ENCODE data around the gene EFEMP1.

The EFEMP1 gene

GRCh38 chr2:55894720-55895119 lies 28.9 kb downstream of the EFEMP1 start:
- no peak for DNase-seq

- DNase-seq = no peak
Observed at GRCh38 chr2:55891671-55892094, 31.9 kb downstream of the EFEMP1 start.

- DNase-seq = no peak
Observed at GRCh38 chr2:55888936-55889335, 34.6 kb downstream of the EFEMP1 start.

GRCh38 chr2:55887901-55888624 lies 35.5 kb downstream of the EFEMP1 start:
- no peak for DNase-seq

GRCh38 chr2:55887351-55887750 lies 36.2 kb downstream of the EFEMP1 start:
- no peak for DNase-seq

- DNase-seq = no peak
Observed at GRCh38 chr2:55885944-55886281, 37.7 kb downstream of the EFEMP1 start.

- no peak for DNase-seq
Observed at GRCh38 chr2:55885127-55885943, 38.2 kb downstream of the EFEMP1 start.

GRCh38 chr2:55883829-55884228 lies 39.8 kb downstream of the EFEMP1 start:
- DNase-seq = no peak

GRCh38 chr2:55883357-55883756 lies 40.2 kb downstream of the EFEMP1 start:
- DNase-seq = no peak

- no peak for DNase-seq
Observed at GRCh38 chr2:55882954-55883353, 40.6 kb downstream of the EFEMP1 start.

- DNase-seq = no peak
Observed at GRCh38 chr2:55880416-55881143, 43.0 kb downstream of the EFEMP1 start.

- no peak for DNase-seq
Observed at GRCh38 chr2:55879976-55880375, 43.6 kb downstream of the EFEMP1 start.

- DNase-seq = no peak
Observed at GRCh38 chr2:55877087-55877436, 46.5 kb downstream of the EFEMP1 start.

- no peak for DNase-seq
Observed at GRCh38 chr2:55876429-55877086, 47.0 kb downstream of the EFEMP1 start.

GRCh38 chr2:55875434-55876135 lies 48.0 kb downstream of the EFEMP1 start:
- DNase-seq = no peak

- DNase-seq = no peak
Observed at GRCh38 chr2:55874338-55874737, 49.2 kb downstream of the EFEMP1 start.

GRCh38 chr2:55871637-55872036 lies 51.9 kb downstream of the EFEMP1 start:
- DNase-seq = no peak

- DNase-seq = no peak
Observed at GRCh38 chr2:55869637-55870325, 53.8 kb downstream of the EFEMP1 start.

GRCh38 chr2:55865096-55865835 lies 58.3 kb downstream of the EFEMP1 start:
- DNase-seq = no peak

GRCh38 chr2:55864351-55865084 lies 59.1 kb downstream of the EFEMP1 start:
- no peak for DNase-seq
